ENCODE measurements around the gene OR52N2.

OR52N2 gene

GRCh38 chr11:5803982-5804381, 4.7 kb upstream of the OR52N2 start:
- no peaks in the 10 kb centered on the region for H3K36me3 ChIP-seq
- no peaks in the 10 kb centered on the region for H3K27me3 ChIP-seq
- H3K27ac ChIP-seq: no peak overlapping the region
- H3K4me1 ChIP-seq (ENCODE audit: control insufficient read depth in 1 of 2, insufficient read depth in 1 of 2, low read depth in 1 of 2, low read length in 1 of 2): peaks cover 5 to 8% of the 10 kb centered on the region in 2 experiments
- H3K4me3 ChIP-seq (ENCODE audit: low read depth in 1 of 2, low read length in 1 of 2): no peak overlapping the region
- TF ChIP-seq CTCF (IDR thresholded peaks at IDR 0.05): no peak
- no peaks in the 10 kb centered on the region for H3K9me3 ChIP-seq

- Histone ChIP-seq H3K27ac (no peak overlapping the region), H3K27me3 (no peaks in the 10 kb centered on the region), H3K9me3 (no peaks in the 10 kb centered on the region), H3K4me1 (ENCODE audit: control insufficient read depth in 1 of 2, insufficient read depth in 1 of 2, low read depth in 1 of 2, low read length in 1 of 2) (peaks cover 9 to 15% of the 10 kb centered on the region in 2 experiments), H3K36me3 (no peaks in the 10 kb centered on the region), H3K4me3 (ENCODE audit: low read depth in 1 of 2, low read length in 1 of 2) (no peak overlapping the region)
- no peak for TF ChIP-seq CTCF (IDR thresholded peaks at IDR 0.05)
Observed at GRCh38 chr11:5807580-5807979, 1.1 kb upstream of the OR52N2 start.

- H3K27me3 ChIP-seq: no peaks in the 10 kb centered on the region
- H3K27ac ChIP-seq: peak overlapping the region; percentile 29
- H3K9me3 ChIP-seq: no peaks in the 10 kb centered on the region
- H3K4me3 ChIP-seq (ENCODE audit: low read depth in 1 of 2, low read length in 1 of 2): peak overlapping the region; percentile 53 to 63
- peaks cover 19 to 25% of the 10 kb centered on the region in 2 experiments for H3K4me1 ChIP-seq (ENCODE audit: control insufficient read depth in 1 of 2, insufficient read depth in 1 of 2, low read depth in 1 of 2, low read length in 1 of 2)
- no peak for TF ChIP-seq CTCF (IDR thresholded peaks at IDR 0.05)
- no peaks in the 10 kb centered on the region for H3K36me3 ChIP-seq
Observed at GRCh38 chr11:5809122-5809519, 397 bp downstream of the OR52N2 start.

GRCh38 chr11:5809905-5810795, 1.4 kb downstream of the OR52N2 start:
- Histone ChIP-seq H3K9me3 (no peaks in the 10 kb centered on the region), H3K27ac (no peak overlapping the region)
- no peak for TF ChIP-seq CTCF (IDR thresholded peaks at IDR 0.05)

GRCh38 chr11:5815534-5815933, 6.8 kb downstream of the OR52N2 start:
- Histone ChIP-seq H3K9me3 (no peaks in the 10 kb centered on the region), H3K27ac (peak overlapping the region; percentile 72), H3K36me3 (no peaks in the 10 kb centered on the region), H3K27me3 (no peaks in the 10 kb centered on the region), H3K4me1 (ENCODE audit: control insufficient read depth in 1 of 2, insufficient read depth in 1 of 2, low read depth in 1 of 2, low read length in 1 of 2) (peaks cover 34 to 38% of the 10 kb centered on the region in 2 experiments), H3K4me3 (ENCODE audit: low read depth in 1 of 2, low read length in 1 of 2) (peak overlapping the region in 1 of 2 experiments; percentile 28)
- TF ChIP-seq CTCF (IDR thresholded peaks at IDR 0.05): no peak

More at GRCh38 chr11:5809905-5810795, 1.4 kb downstream of the OR52N2 start:
- Histone ChIP-seq H3K27me3 (no peaks in the 10 kb centered on the region), H3K36me3 (no peaks in the 10 kb centered on the region), H3K4me3 (ENCODE audit: low read depth in 1 of 2, low read length in 1 of 2) (no peak overlapping the region), H3K4me1 (ENCODE audit: control insufficient read depth in 1 of 2, insufficient read depth in 1 of 2, low read depth in 1 of 2, low read length in 1 of 2) (peaks cover 28 to 35% of the 10 kb centered on the region in 2 experiments)
